PC-9 (cell line): Measurements from ENCODE around the gene TBX21.

Source experiments
- CTCF ChIP-seq: fragments of 200-600 bp; sonication (generic); conservative IDR thresholded peaks from 2 replicates; pipeline ENCODE4 v1.6.1; 2017; ENCODE audit warnings: mixed run types, antibody characterized with exemption, mild to moderate bottlenecking, moderate library complexity
- EZH2 ChIP-seq: fragments of 200-600 bp; sonication (generic); IDR thresholded peaks from 2 replicates; pipeline ENCODE4 v1.8.0; 2017; ENCODE audit warnings: antibody characterized with exemption, low read depth

GRCh38 chr17:47733047-47733673, at the start of gene TBX21:
- TF ChIP-seq CTCF (peak; percentile 45; the same call in 1 of the 2 replicates), EZH2 (no peak)
